Esophagus muscularis mucosa (tissue), 4 donors: ENCODE results near the gene NCLN.

Source experiments
- CTCF ChIP-seq, 3 experiments: fragments of 200-600 bp in 2 of 3; fragments of 450-650 bp in 1 of 3; sonication (generic) in 2 of 3; IDR thresholded peaks; one replicate each; pipeline ENCODE4 v1.5.1; 2017 to 2019; ENCODE audit warnings: antibody characterized with exemption in 3 of 3, mild to moderate bottlenecking in 2 of 3, moderate library complexity in 1 of 3
- EP300 ChIP-seq: sonication (generic); formaldehyde crosslinking; IDR thresholded peaks from one replicate; pipeline ENCODE4 v1.6.1; 2017; ENCODE audit warnings: antibody characterized with exemption
- POLR2A ChIP-seq: fragments of 450-650 bp; IDR thresholded peaks from one replicate; pipeline ENCODE4 v1.6.1; 2017; ENCODE audit warnings: antibody characterized with exemption, moderate library complexity, mild to moderate bottlenecking, low read depth
- POLR2AphosphoS5 ChIP-seq, 2 donors: sonication (generic); formaldehyde crosslinking; IDR thresholded peaks; one replicate each; pipeline ENCODE4 v1.6.1; 2017; ENCODE audit warnings: antibody characterized with exemption in 2 of 2

GRCh38 chr19:3245050-3245449 lies 59.3 kb downstream of the NCLN start:
- TF ChIP-seq CTCF (IDR thresholded peaks at IDR 0.05) = no peak
- no peak for TF ChIP-seq POLR2AphosphoS5 (IDR thresholded peaks at IDR 0.05)
- no peak for TF ChIP-seq EP300
- no peak for TF ChIP-seq POLR2A
